Pancreas (tissue), 10 donors: Measurements from ENCODE around the gene TRIM62. TPM values are rescaled to one million over a fixed set of nuclear protein-coding genes. Genes with fewer than 3 reads are reported as not detected.

ENCODE experiments used
- ATAC-seq, 4 donors: fragments of 200-7000 bp; cut with Tn5 transposase; one replicate each; pipeline versions ENCODE4 v1.8.0 to v1.9.1; 2020; ENCODE audit warnings: mild to moderate bottlenecking in 4 of 4, moderate library complexity in 4 of 4
- DNase-seq, 6 donors: peaks; one replicate each; pipeline ENCODE4 v3.0.0-alpha.2; 2020
- FAIRE-seq: peaks from 2 replicates; lab custom pipeline; 2012; peaks lifted over from hg19 to GRCh38; lab: Jason Lieb, UNC
- H3K27ac ChIP-seq, 4 donors: fragments of 200-600 bp; sonication (generic); 1 replicate in 3 of 4; 2 replicates in 1 of 4; pipeline versions ENCODE4 v1.5.0 to v1.8.0; 2020
- H3K27me3 ChIP-seq, 4 donors: fragments of 200-600 bp; one replicate each; pipeline ENCODE4 v1.8.0; 2021
- H3K36me3 ChIP-seq, 3 donors: fragments of 200-600 bp; sonication (generic) in 1 of 3; one replicate each; pipeline versions ENCODE4 v1.5.0 to v1.8.0; 2020 to 2021
- H3K4me1 ChIP-seq, 3 donors: fragments of 200-600 bp; one replicate each; pipeline ENCODE4 v1.8.0; 2021
- H3K4me3 ChIP-seq, 4 donors: fragments of 200-600 bp; sonication (generic) in 2 of 4; one replicate each; pipeline versions ENCODE4 v1.5.0 to v1.8.0; 2020 to 2021
- H3K9me3 ChIP-seq, 4 donors: fragments of 200-600 bp; one replicate each; pipeline ENCODE4 v1.8.0; 2021
- CTCF ChIP-seq, 4 donors: fragments of 200-600 bp; sonication (generic) in 3 of 4; IDR thresholded peaks; one replicate each; pipeline versions ENCODE4 v1.5.0 to v1.8.0; 2021; ENCODE audit warnings: antibody characterized with exemption in 4 of 4
- WGBS, 2 donors: extraction: QIAGEN DNeasy Blood & Tissue Kit; methylation state at CpG; one replicate each; pipeline ENCODE4 v1.1.7; 2013; 5-methylcytosine and 5-hydroxymethylcytosine counted together
- intact Hi-C, 3 donors: fragments of 100-400 bp; cut with DNase I; formaldehyde crosslinking; loops; one replicate each; pipeline versions ENCODE4 v1.11.1 to v1.14.2; 2022
- polyA plus RNA-seq, 2 donors: library from polyadenylated mRNA; stranded (reverse); fragments of 200-250 nt; gene quantifications; one replicate each; pipeline ENCODE4 v1.2.3, GENCODE V29; 2013
- total RNA-seq, 6 donors: library from RNA; stranded (reverse); fragmentation: NEBNext Ultra II Directional in 4 of 6; extraction: Animal tissue kit (Norgen Biotek cat#: 25700) in 4 of 6; gene quantifications; one replicate each; pipeline versions ENCODE4 v1.2.1 to v1.2.4, GENCODE V29; 2021 to 2023
- donor health status: healthy with polysubstance abuse.
- donor health status: DM: no; HTN: no; CAD: no; lungs with moderate emphysema.
- donor health status: DM: no; HTN: no; CAD: no.
- donor health status: control.
- donor health status: control.
- donor health status: Bipolar disorder and iron deficiency.
- donor health status: DM: yes; HTN: yes; CAD: no.
- donor health status: DM: no; HTN: no; CAD: no.
- donor health status: DM: no; HTN: no; CAD: no.
- donor health status: DM: yes; HTN: yes; CAD: no.

Gene TRIM62
- total and polyA plus RNA-seq, 8 donors = 1.6 to 4.3 (median 2.7) TPM

- intact Hi-C loops = no loop called here
- DNase-seq (no peak), FAIRE-seq (no peak), ATAC-seq (no peak)
- Histone ChIP-seq H3K4me1 (no peaks in the 10 kb centered on the region), H3K36me3 (no peaks in the 10 kb centered on the region), H3K4me3 (no peak overlapping the region), H3K27ac (no peak overlapping the region), H3K27me3 (no peaks in the 10 kb centered on the region), H3K9me3 (no peaks in the 10 kb centered on the region)
- no peak for TF ChIP-seq CTCF (IDR thresholded peaks at IDR 0.05)
- WGBS, 2 donors = 76 to 78% methylated on average over 3 of the region's 3 CpGs
Observed at GRCh38 chr1:33147997-33148314, 33.9 kb downstream of the TRIM62 start.

DNA sequence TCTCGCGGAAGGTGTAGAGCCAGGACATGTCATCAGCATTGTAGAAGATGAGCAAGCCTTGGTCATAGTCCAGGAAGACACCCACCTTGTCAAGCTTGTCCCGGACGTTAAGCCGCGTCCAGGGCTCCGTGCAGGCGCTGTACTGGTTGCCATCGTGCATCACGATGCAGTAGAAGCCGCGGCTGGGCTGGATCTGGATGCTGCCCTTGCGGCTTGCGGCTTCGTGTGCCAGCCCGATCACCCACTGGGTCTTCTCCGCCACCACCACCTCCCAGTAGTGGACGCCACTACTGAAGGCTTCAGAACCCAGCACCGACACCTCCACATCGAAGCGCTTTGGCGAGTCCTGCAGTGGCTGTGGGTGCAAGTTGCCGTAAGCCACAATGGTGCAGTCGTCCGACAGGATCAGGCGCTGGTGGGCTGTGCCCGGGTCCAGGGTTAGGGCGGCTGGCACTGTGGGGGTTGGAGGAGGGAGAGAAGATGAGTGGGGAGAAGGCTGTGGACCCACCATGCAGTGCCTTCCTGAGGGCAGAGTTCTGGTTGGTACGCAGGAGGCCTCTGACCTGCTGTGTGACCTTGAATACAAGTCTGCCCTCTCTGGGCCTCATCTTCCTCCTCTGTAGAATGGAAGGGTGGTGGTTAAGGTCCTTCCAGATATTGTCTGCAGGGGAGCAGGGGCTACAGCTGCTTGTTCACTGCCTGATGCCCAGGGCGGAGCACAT lies 34.4 kb downstream of the TRIM62 start:
- WGBS, 2 donors = 96 to 97% methylated on average over 30 of the region's 30 CpGs
- no peak for TF ChIP-seq CTCF (IDR thresholded peaks at IDR 0.05)

DNA sequence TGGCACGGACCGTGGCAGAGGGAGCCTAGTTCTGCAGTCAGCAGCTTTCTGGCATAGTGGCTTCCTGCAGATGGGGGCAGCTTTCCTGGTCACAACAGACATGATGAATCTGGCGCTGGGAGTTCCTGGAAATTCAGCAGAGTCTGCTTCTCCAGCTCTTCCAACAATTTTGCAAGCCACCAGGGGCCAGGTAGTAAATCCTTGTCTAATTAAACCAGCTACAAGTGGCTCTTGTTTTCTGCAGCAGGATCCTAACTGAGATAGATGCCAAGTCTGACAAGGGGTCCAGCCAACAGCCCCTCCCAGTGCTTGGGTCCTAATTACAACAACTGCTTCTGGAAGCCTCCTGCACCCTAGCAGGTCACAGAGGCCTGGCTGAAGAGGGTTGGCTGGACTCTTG lies 35.8 kb downstream of the TRIM62 start:
- TF ChIP-seq CTCF (IDR thresholded peaks at IDR 0.05) = no peak
- Histone ChIP-seq H3K27ac (no peak overlapping the region), H3K4me1 (no peaks in the 10 kb centered on the region), H3K4me3 (no peak overlapping the region), H3K27me3 (no peaks in the 10 kb centered on the region), H3K36me3 (no peaks in the 10 kb centered on the region), H3K9me3 (no peaks in the 10 kb centered on the region)
- no peak for ATAC-seq
- intact Hi-C loops = no loop called here
- 90 to 95% methylated on average over 3 of the region's 3 CpGs for WGBS, 2 donors
- FAIRE-seq = no peak
- no peak for DNase-seq

More for the DNA sequence above, 34.4 kb downstream of the TRIM62 start:
- ATAC-seq (no peak), FAIRE-seq (no peak), DNase-seq (no peak)
- Histone ChIP-seq H3K4me1 (no peaks in the 10 kb centered on the region), H3K27ac (no peak overlapping the region), H3K36me3 (no peaks in the 10 kb centered on the region), H3K27me3 (no peaks in the 10 kb centered on the region), H3K9me3 (no peaks in the 10 kb centered on the region), H3K4me3 (no peak overlapping the region)
- intact Hi-C loops = no loop called here

GRCh38 chr1:33143698-33144097 lies 38.1 kb downstream of the TRIM62 start:
- no peaks in the 10 kb centered on the region for H3K36me3 ChIP-seq
- no peaks in the 10 kb centered on the region for H3K9me3 ChIP-seq
- H3K4me3 ChIP-seq = no peak overlapping the region
- DNase-seq (no peak), FAIRE-seq (no peak), ATAC-seq (peak in 1 of 4 donors; percentile 18)
- no peaks in the 10 kb centered on the region for H3K27me3 ChIP-seq
- H3K27ac ChIP-seq = no peak overlapping the region
- 84 to 87% methylated on average over 2 of the region's 2 CpGs for WGBS, 2 donors
- no peak for TF ChIP-seq CTCF (IDR thresholded peaks at IDR 0.05)
- no peaks in the 10 kb centered on the region for H3K4me1 ChIP-seq
- intact Hi-C loops = no loop called here

DNA sequence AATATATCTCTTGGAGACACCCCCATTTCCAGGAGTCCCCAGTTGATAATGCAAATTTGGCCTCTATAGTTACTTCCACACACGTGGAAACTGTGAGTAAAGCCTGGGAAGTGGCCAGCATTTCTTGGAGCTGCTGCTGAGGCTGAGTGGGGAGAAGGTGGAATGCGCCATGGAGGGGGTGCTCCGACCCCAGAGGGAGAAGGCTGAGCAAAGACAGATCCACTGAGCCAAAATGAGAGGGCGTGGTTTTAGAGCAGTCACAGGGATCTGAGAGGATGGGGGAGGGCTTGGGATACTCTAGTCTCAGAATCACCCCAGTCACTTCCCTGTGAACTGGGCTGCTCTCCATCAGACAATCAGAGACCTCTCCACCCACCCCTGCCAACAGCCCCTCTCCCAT lies 38.7 kb downstream of the TRIM62 start:
- ATAC-seq = peak in 1 of 4 donors; percentile 35
- WGBS, 2 donors = 82 to 83% methylated on average over 4 of the region's 4 CpGs
- Histone ChIP-seq H3K27me3 (no peaks in the 10 kb centered on the region), H3K9me3 (no peaks in the 10 kb centered on the region), H3K4me1 (no peaks in the 10 kb centered on the region), H3K4me3 (no peak overlapping the region), H3K36me3 (no peaks in the 10 kb centered on the region), H3K27ac (no peak overlapping the region)
- intact Hi-C loops = no loop called here
- FAIRE-seq = no peak
- TF ChIP-seq CTCF (IDR thresholded peaks at IDR 0.05) = no peak
- DNase-seq = no peak
